Upper lobe of left lung (tissue), 6 donors: ENCODE measurements around the gene CSK. TPM values are rescaled to one million over a fixed set of nuclear protein-coding genes. Genes with fewer than 3 reads are reported as not detected.
A peak's percentile ranks its signal among the peaks of the same experiment; 100 is the strongest.

Source experiments
- ATAC-seq, 2 donors: fragments of 200-7000 bp; cut with Tn5 transposase; one replicate each; pipeline ENCODE4 v1.9.1; 2022; ENCODE audit warnings: mild to moderate bottlenecking in 2 of 2, moderate library complexity in 2 of 2; ENCODE audit not compliant: low FRiP score in 2 of 2
- DNase-seq, 2 donors: peaks; one replicate each; pipeline ENCODE4 v3.0.0-alpha.2; 2019 to 2020
- H3K27ac ChIP-seq, 4 donors: fragments of 200-600 bp; sonication (generic); one replicate each; pipeline ENCODE4 v1.5.1; 2016 to 2019
- H3K27me3 ChIP-seq, 4 donors: fragments of 200-600 bp; sonication (generic); one replicate each; pipeline ENCODE4 v1.5.1; 2017 to 2019
- H3K36me3 ChIP-seq, 4 donors: fragments of 200-600 bp; sonication (generic); one replicate each; pipeline ENCODE4 v1.5.1; 2016 to 2019
- H3K4me1 ChIP-seq, 4 donors: fragments of 200-600 bp; sonication (generic); one replicate each; pipeline ENCODE4 v1.5.1; 2018 to 2019
- H3K4me3 ChIP-seq, 4 donors: fragments of 200-600 bp; sonication (generic); one replicate each; pipeline ENCODE4 v1.5.1; 2017 to 2019; ENCODE audit warnings: mild to moderate bottlenecking in 2 of 4, moderate library complexity in 1 of 4
- H3K9me3 ChIP-seq, 4 donors: fragments of 200-600 bp; sonication (generic); one replicate each; pipeline ENCODE4 v1.5.1; 2018 to 2019
- EP300 ChIP-seq, 4 donors: sonication (generic); formaldehyde crosslinking; IDR thresholded peaks; one replicate each; pipeline ENCODE4 v1.5.1; 2017; ENCODE audit warnings: antibody characterized with exemption in 4 of 4, control low read depth in 2 of 4
- POLR2A ChIP-seq, 4 donors: fragments of 450-650 bp; IDR thresholded peaks; one replicate each; pipeline ENCODE4 v1.5.1; 2016 to 2017; ENCODE audit warnings: antibody characterized with exemption in 4 of 4, mild to moderate bottlenecking in 2 of 4
- POLR2AphosphoS5 ChIP-seq, 2 donors: sonication (generic); formaldehyde crosslinking; IDR thresholded peaks; one replicate each; pipeline ENCODE4 v1.5.1; 2017; ENCODE audit warnings: antibody characterized with exemption in 2 of 2
- WGBS, 2 donors: methylation state at CpG; one replicate each; pipeline ENCODE4 v1.1.5; 2017 to 2018; 5-methylcytosine and 5-hydroxymethylcytosine counted together
- total RNA-seq, 6 donors: library from RNA; depleted of rRNA in 4 of 6; stranded (reverse); fragments of >200 nt in 4 of 6; gene quantifications; one replicate each; pipeline versions ENCODE4 v1.1.0 to v1.2.1, GENCODE V29; 2016 to 2021
- TF ChIP-seq, protein P1 (sequence below), 6 experiments: fragments of 450-650 bp in 4 of 6; fragments of 200-600 bp in 2 of 6; sonication (generic) in 2 of 6; IDR thresholded peaks; one replicate each; pipeline ENCODE4 v1.5.1; 2016 to 2019; ENCODE audit warnings: antibody characterized with exemption in 6 of 6
- donor health status: DM: no; HTN: no; CAD: no; lungs with moderate emphysema.
- donor health status: DM: no; HTN: yes; CAD: no; lungs with severe emphysema.

The CSK gene
- total RNA-seq, 6 donors from 2014 or later: 32.7 to 104 (median 64.8) TPM

DNA sequence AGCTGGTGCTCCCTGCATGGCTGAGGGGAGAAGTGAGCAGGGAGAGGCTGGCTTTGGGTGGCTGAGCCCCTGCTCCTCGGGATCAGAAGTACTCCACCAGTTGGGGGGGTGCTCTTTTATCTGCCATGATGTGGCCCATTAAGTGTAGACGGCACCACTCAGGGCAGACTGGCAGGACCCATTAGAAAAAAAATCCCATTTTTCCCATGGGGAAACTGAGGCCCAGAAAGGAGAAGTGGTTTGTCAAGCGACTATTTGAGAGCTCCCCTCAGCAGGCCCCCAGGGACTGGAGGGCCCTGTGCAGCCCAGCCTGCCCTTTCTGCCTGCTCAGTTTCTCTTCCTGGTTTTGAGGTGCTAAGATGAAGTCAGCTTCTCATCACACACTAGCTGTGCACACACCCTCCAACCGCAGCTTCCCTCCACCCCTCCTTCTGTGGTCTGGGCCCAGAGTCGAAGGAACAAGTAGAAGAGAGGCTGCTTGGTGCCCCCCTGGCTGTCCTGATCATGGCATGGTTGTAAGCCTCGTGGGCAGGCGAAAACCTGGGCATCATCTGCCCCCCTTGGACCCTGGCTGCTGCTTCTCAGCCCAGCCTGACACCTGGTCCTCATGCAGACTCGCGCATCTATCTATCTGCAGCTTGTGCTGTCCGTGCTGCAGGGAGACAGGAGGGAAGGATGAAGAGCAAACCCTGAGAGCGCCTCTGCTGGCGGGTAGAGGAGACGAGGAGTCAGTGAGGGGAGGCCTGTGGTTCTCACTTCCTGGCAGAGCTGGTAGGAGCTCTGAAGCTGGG is 5.6 kb downstream of the CSK start:
- H3K36me3 ChIP-seq: no peaks in the 10 kb centered on the region
- H3K9me3 ChIP-seq: no peaks in the 10 kb centered on the region
- WGBS, 2 donors: 53 to 55% methylated on average over 12 of the region's 13 CpGs
- DNase-seq (peak; percentile 80 to 90), ATAC-seq (peak; percentile 76 to 82)
- H3K4me3 ChIP-seq: peak overlapping the region in 2 of 4 donors; percentile 0 to 27
- peaks cover 91 to 99% (median 94%) of the 10 kb centered on the region in 4 donors for H3K4me1 ChIP-seq
- peak overlapping the region; percentile 88 to 99 (median 96) for H3K27ac ChIP-seq
- H3K27me3 ChIP-seq: no peaks in the 10 kb centered on the region
- TF ChIP-seq POLR2AphosphoS5 (IDR thresholded peaks at IDR 0.05) (peak in 1 of 2 donors; percentile 61), EP300 (IDR thresholded peaks at IDR 0.05) (no peak), POLR2A (IDR thresholded peaks at IDR 0.05) (peak in 1 of 4 donors; percentile 38)
- TF ChIP-seq, protein P1, sequence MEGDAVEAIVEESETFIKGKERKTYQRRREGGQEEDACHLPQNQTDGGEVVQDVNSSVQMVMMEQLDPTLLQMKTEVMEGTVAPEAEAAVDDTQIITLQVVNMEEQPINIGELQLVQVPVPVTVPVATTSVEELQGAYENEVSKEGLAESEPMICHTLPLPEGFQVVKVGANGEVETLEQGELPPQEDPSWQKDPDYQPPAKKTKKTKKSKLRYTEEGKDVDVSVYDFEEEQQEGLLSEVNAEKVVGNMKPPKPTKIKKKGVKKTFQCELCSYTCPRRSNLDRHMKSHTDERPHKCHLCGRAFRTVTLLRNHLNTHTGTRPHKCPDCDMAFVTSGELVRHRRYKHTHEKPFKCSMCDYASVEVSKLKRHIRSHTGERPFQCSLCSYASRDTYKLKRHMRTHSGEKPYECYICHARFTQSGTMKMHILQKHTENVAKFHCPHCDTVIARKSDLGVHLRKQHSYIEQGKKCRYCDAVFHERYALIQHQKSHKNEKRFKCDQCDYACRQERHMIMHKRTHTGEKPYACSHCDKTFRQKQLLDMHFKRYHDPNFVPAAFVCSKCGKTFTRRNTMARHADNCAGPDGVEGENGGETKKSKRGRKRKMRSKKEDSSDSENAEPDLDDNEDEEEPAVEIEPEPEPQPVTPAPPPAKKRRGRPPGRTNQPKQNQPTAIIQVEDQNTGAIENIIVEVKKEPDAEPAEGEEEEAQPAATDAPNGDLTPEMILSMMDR (IDR thresholded peaks at IDR 0.05): peak; percentile 31 to 70 (median 43)

DNA sequence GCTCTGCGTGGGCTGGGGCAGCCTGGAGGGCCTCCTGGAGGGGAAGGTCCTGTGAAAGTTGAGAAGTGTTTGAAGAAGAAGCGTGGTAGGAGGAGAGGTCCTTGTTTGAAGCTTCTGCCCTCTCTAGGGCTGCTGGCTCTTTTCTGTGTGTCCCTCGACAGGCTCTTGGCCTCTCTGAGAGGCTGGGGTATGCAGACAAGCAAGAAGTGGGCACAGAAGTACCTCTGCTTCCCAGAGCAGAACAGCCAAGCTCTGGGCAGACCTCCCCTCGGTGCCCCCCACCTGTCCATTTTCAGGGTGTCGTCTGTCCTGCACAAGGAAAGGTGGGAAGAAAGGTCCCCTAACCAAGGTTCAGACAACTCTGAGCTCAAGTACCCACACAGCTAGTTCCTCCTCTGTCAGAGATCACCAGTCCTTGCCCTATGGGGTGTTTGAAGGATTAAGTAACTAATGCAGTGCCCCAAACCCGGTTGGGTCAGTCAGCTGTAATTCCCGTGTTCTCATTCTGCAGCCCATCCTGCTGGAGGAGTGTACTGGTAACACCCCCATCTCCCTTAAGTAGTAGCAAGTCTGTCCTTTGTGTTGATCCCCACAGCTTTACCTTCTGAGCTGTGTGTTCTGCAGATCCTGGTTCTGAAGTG is 6.3 kb downstream of the CSK start:
- peak overlapping the region; percentile 88 to 99 (median 96) for H3K27ac ChIP-seq
- peak overlapping the region in 1 of 4 donors; percentile 27 for H3K4me3 ChIP-seq
- WGBS, 2 donors: 26 to 33% methylated on average over 4 to 7 of the region's 7 CpGs
- no peaks in the 10 kb centered on the region for H3K27me3 ChIP-seq
- TF ChIP-seq, protein P1 (IDR thresholded peaks at IDR 0.05): peak in 1 of 6 experiments; percentile 5
- TF ChIP-seq POLR2A (IDR thresholded peaks at IDR 0.05) (no peak), EP300 (IDR thresholded peaks at IDR 0.05) (no peak), POLR2AphosphoS5 (IDR thresholded peaks at IDR 0.05) (no peak)
- peaks cover 94 to 100% (median 97%) of the 10 kb centered on the region in 4 donors for H3K4me1 ChIP-seq
- DNase-seq (peak in 1 of 2 donors; percentile 38), ATAC-seq (peak in 1 of 2 donors; percentile 18)
- no peaks in the 10 kb centered on the region for H3K36me3 ChIP-seq
- H3K9me3 ChIP-seq: no peaks in the 10 kb centered on the region

DNA sequence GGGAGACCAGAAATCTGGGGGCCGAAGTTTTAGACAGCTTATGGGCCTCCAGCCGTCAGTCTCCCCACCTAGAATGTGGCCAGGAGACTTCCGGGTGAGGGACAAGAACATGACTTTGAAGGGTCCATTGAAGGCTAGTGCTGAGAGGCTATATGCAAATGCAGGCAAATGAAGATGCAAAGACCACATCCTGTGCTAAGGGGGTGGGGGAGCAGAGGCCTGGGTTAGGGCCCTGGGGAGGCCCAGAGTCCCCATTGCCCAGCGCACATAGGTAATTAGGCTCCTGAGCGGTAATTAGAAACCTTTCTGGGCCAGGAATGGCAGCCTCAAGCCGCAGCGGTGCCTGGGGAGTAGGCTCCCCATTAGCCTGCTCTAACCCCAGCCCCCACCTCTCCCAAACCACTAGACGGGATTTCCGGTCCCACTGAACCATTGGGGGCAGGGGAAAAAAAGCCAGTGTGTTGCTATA is 6.8 kb downstream of the CSK start:
- Histone ChIP-seq H3K4me3 (peak overlapping the region in 3 of 4 donors; percentile 20 to 29 (median 27)), H3K36me3 (no peaks in the 10 kb centered on the region), H3K4me1 (peaks cover 94 to 100% (median 98%) of the 10 kb centered on the region in 4 donors), H3K9me3 (no peaks in the 10 kb centered on the region), H3K27me3 (no peaks in the 10 kb centered on the region), H3K27ac (peak overlapping the region; percentile 88 to 99 (median 96))
- peak in 1 of 2 donors; percentile 46 for DNase-seq
- no peak for ATAC-seq
- TF ChIP-seq POLR2AphosphoS5 (IDR thresholded peaks at IDR 0.05) (no peak), POLR2A (IDR thresholded peaks at IDR 0.05) (no peak), EP300 (IDR thresholded peaks at IDR 0.05) (no peak)
- TF ChIP-seq, protein P1 (IDR thresholded peaks at IDR 0.05): no peak
- WGBS, 2 donors: 20 to 47% methylated on average over 1 to 9 of the region's 9 CpGs

DNA sequence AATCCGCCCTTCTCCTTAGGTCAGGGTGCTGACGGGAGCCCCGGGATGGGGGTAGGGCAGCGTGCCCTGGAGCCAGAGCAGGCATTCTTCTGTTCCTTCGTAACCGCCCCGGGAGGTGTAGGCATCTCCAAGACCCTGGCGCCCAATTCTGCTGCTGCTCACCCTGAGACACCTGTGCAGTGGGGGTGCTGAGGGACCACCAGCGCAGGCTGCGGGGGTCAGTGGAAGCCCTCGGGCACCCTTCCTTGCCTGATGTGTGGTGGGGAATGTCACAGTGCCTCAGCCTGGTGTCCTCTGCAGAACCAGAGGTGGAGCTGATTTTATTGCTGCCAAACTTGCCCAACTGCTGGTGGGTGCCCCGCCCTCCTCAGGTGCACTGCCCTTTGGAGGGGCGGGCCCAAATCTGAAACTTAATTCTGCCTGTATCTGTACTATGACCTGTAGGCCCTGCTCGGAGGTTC is 7.3 kb downstream of the CSK start:
- DNase-seq: peak in 1 of 2 donors; percentile 52
- no peak for ATAC-seq
- Histone ChIP-seq H3K36me3 (no peaks in the 10 kb centered on the region), H3K27ac (peak overlapping the region; percentile 88 to 99 (median 96)), H3K4me1 (peaks cover 91 to 100% (median 95%) of the 10 kb centered on the region in 4 donors), H3K4me3 (peak overlapping the region in 3 of 4 donors; percentile 20 to 29 (median 27)), H3K9me3 (no peaks in the 10 kb centered on the region), H3K27me3 (no peaks in the 10 kb centered on the region)
- 40 to 73% methylated on average over 3 to 12 of the region's 14 CpGs for WGBS, 2 donors
- TF ChIP-seq POLR2A (IDR thresholded peaks at IDR 0.05) (no peak), EP300 (IDR thresholded peaks at IDR 0.05) (no peak), POLR2AphosphoS5 (IDR thresholded peaks at IDR 0.05) (no peak)

DNA sequence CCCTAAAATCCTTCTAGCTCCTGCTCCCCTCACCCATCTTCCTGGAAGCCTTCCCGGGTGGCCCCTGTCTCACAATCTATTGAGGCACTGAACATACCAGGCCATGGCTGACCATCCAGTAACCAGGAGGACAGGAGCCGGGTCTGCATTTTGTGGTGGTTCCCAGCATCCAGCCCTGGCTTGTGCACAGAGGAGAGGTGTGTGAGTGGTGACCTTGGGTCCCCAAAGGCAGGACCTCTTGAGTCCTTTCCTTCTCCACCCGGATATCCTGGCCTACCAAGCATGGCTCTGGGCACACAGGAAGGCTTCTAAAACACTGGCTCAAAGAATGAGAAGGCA is 7.8 kb downstream of the CSK start:
- Histone ChIP-seq H3K27ac (peak overlapping the region; percentile 88 to 99 (median 96)), H3K4me3 (peak overlapping the region in 1 of 4 donors; percentile 27), H3K27me3 (no peaks in the 10 kb centered on the region), H3K4me1 (peaks cover 86 to 100% (median 90%) of the 10 kb centered on the region in 4 donors), H3K9me3 (no peaks in the 10 kb centered on the region), H3K36me3 (no peaks in the 10 kb centered on the region)
- no peak for ATAC-seq
- 21 to 30% methylated on average over 3 of the region's 3 CpGs for WGBS, 2 donors
- no peak for DNase-seq
- TF ChIP-seq POLR2AphosphoS5 (IDR thresholded peaks at IDR 0.05): no peak
- TF ChIP-seq POLR2A (IDR thresholded peaks at IDR 0.05): no peak
- TF ChIP-seq, protein P1 (IDR thresholded peaks at IDR 0.05): no peak
- no peak for TF ChIP-seq EP300 (IDR thresholded peaks at IDR 0.05)
